Kidney glomerular epithelial cell (primary cell): ENCODE data around the gene SMYD1.
A peak's percentile ranks its signal among the peaks of the same experiment; 100 is the strongest.

Experiments
- DNase-seq: peaks from one replicate; lab custom pipeline; 2025; lab: John Stamatoyannopoulos, UW

Gene SMYD1

GRCh38 chr2:88055371-88056128, 12.1 kb upstream of the SMYD1 start, which contains the start of gene KRCC1:
Gene KRCC1, minus strand, starts transcription at chr2:88055783. Its CDS starts 27,220 bp downstream, at chr2:88028563.
- DNase-seq, result peak; percentile 87

- DNase-seq, result no peak
These were observed 10.2 kb upstream of the SMYD1 start for GRCh38 chr2:88057437-88057844.

- DNase-seq, result no peak
These were observed 9.4 kb upstream of the SMYD1 start for GRCh38 chr2:88058191-88058590.

- peak; percentile 30 for DNase-seq
These were observed 7.4 kb upstream of the SMYD1 start for GRCh38 chr2:88059979-88060906.

- no peak for DNase-seq
These were observed 6.7 kb upstream of the SMYD1 start for GRCh38 chr2:88060907-88061275.

GRCh38 chr2:88061295-88061694, 6.3 kb upstream of the SMYD1 start:
- DNase-seq, result no peak

- no peak for DNase-seq
These were observed 1.1 kb upstream of the SMYD1 start for GRCh38 chr2:88066543-88066942.

GRCh38 chr2:88067189-88067588, 436 bp upstream of the SMYD1 start:
- no peak for DNase-seq

GRCh38 chr2:88068044-88068443, 419 bp downstream of the SMYD1 start:
- no peak for DNase-seq

GRCh38 chr2:88069117-88069516, 1.5 kb downstream of the SMYD1 start:
- DNase-seq, result no peak

- no peak for DNase-seq
These were observed 2.4 kb downstream of the SMYD1 start for GRCh38 chr2:88070055-88070454.

- DNase-seq, result no peak
These were observed 3.7 kb downstream of the SMYD1 start for GRCh38 chr2:88071365-88071764.

GRCh38 chr2:88074150-88074549, 6.5 kb downstream of the SMYD1 start:
- no peak for DNase-seq

GRCh38 chr2:88074854-88075292, 7.2 kb downstream of the SMYD1 start:
- DNase-seq, result no peak

- DNase-seq, result no peak
These were observed 9.5 kb downstream of the SMYD1 start for GRCh38 chr2:88077080-88077479.

GRCh38 chr2:88078643-88079172, 11.1 kb downstream of the SMYD1 start:
- no peak for DNase-seq

GRCh38 chr2:88080545-88080944, 12.9 kb downstream of the SMYD1 start:
- DNase-seq, result no peak

- DNase-seq, result no peak
These were observed 14.4 kb downstream of the SMYD1 start for GRCh38 chr2:88081924-88082608.

- no peak for DNase-seq
These were observed 15.2 kb downstream of the SMYD1 start for GRCh38 chr2:88082781-88083180.

GRCh38 chr2:88085099-88085498, 17.5 kb downstream of the SMYD1 start:
- DNase-seq, result no peak

- no peak for DNase-seq
These were observed 18.0 kb downstream of the SMYD1 start for GRCh38 chr2:88085602-88086001.

- DNase-seq, result no peak
These were observed 18.8 kb downstream of the SMYD1 start for GRCh38 chr2:88086401-88086800.
